GM19193 (cell line): ENCODE results near the gene NCBP3.

ENCODE experiments used
- POLR2A ChIP-seq: IDR thresholded peaks from 4 replicates; pipeline ENCODE4 v1.6.1; 2011; ENCODE audit not compliant: insufficient read depth, insufficient read length; ENCODE audit errors: extremely low read depth

The NCBP3 gene

GRCh38 chr17:3887394-3887793 lies 41.3 kb upstream of the NCBP3 start:
- TF ChIP-seq POLR2A = no peak

GRCh38 chr17:3886776-3887175 lies 40.7 kb upstream of the NCBP3 start:
- no peak for TF ChIP-seq POLR2A

GRCh38 chr17:3885970-3886369 lies 39.9 kb upstream of the NCBP3 start:
- no peak for TF ChIP-seq POLR2A

GRCh38 chr17:3885271-3885670 lies 39.2 kb upstream of the NCBP3 start:
- no peak for TF ChIP-seq POLR2A

- no peak for TF ChIP-seq POLR2A
These were observed 38.1 kb upstream of the NCBP3 start for GRCh38 chr17:3884188-3884587.

- TF ChIP-seq POLR2A = no peak
These were observed 36.2 kb upstream of the NCBP3 start for GRCh38 chr17:3882276-3882675.

GRCh38 chr17:3880983-3881382 lies 34.9 kb upstream of the NCBP3 start:
- no peak for TF ChIP-seq POLR2A

- no peak for TF ChIP-seq POLR2A
These were observed 33.8 kb upstream of the NCBP3 start for GRCh38 chr17:3879591-3880417.

GRCh38 chr17:3879186-3879585 lies 33.1 kb upstream of the NCBP3 start:
- no peak for TF ChIP-seq POLR2A

- no peak for TF ChIP-seq POLR2A
These were observed 31.2 kb upstream of the NCBP3 start for GRCh38 chr17:3877220-3877619.

GRCh38 chr17:3875317-3875716 lies 29.3 kb upstream of the NCBP3 start:
- no peak for TF ChIP-seq POLR2A

GRCh38 chr17:3873862-3874261 lies 27.8 kb upstream of the NCBP3 start:
- TF ChIP-seq POLR2A = no peak

GRCh38 chr17:3870871-3871306 lies 24.8 kb upstream of the NCBP3 start:
- no peak for TF ChIP-seq POLR2A

GRCh38 chr17:3867606-3868005 lies 21.6 kb upstream of the NCBP3 start:
- no peak for TF ChIP-seq POLR2A

GRCh38 chr17:3867106-3867505 lies 21.1 kb upstream of the NCBP3 start:
- TF ChIP-seq POLR2A = no peak

GRCh38 chr17:3866276-3866675 lies 20.2 kb upstream of the NCBP3 start:
- no peak for TF ChIP-seq POLR2A

- TF ChIP-seq POLR2A = no peak
These were observed 19.1 kb upstream of the NCBP3 start for GRCh38 chr17:3865176-3865575.

GRCh38 chr17:3864534-3864933 lies 18.5 kb upstream of the NCBP3 start:
- TF ChIP-seq POLR2A = no peak
